PFSK-1 (cell line): Measurements from ENCODE around the gene KDM4C.

Experiments
- POLR2AphosphoS5 ChIP-seq: IDR thresholded peaks from 2 replicates; pipeline ENCODE4 v1.6.1; 2012; ENCODE audit warnings: low read depth, mild to moderate bottlenecking, control low read depth, low read length, moderate library complexity
- REST ChIP-seq, 2 experiments: IDR thresholded peaks; 2 replicates each; pipeline versions ENCODE4 v1.6.1 to v1.8.0; 2011 to 2012; ENCODE audit warnings: low read depth in 2 of 2, low read length in 2 of 2, control low read depth in 1 of 2, inconsistent platforms in 1 of 2, mild to moderate bottlenecking in 1 of 2, moderate library complexity in 1 of 2; ENCODE audit not compliant: insufficient read depth in 1 of 2
- SIN3A ChIP-seq: IDR thresholded peaks from 2 replicates; pipeline ENCODE4 v1.6.1; 2012; ENCODE audit warnings: mild to moderate bottlenecking, low read length, moderate library complexity, borderline replicate concordance; ENCODE audit not compliant: insufficient read depth
- TAF1 ChIP-seq: IDR thresholded peaks from 2 replicates; pipeline ENCODE4 v1.6.1; 2012; ENCODE audit warnings: low read length, control low read depth, borderline replicate concordance; ENCODE audit not compliant: insufficient read depth

DNA sequence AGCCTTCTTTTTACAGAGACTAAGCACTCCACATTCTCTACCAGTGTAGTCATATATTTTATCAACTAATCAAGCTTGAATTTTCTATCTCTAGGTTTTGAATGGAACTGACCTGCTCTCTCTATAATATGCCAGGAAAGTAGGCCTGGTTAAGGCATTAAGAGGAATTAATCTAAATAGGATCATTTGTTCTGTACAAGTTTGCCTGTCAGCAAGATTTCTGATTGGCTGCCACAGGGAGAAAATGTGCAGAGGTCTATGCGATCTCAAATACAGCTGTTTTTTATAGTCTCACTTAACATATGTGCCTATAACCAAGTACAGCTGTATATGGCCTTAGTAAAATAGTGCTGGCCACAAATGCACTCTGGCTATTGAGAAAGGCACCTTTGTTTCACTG lies 418.8 kb downstream of the KDM4C start:
- TF ChIP-seq TAF1 (no peak), REST (IDR thresholded peaks at IDR 0.05; ENCODE audit: insufficient read depth in 1 of 2, low read depth in 2 of 2, low read length in 2 of 2) (no peak), POLR2AphosphoS5 (no peak), SIN3A (no peak)
